RWPE1 (cell line): Measurements from ENCODE around the gene AK4.
"Not testable (repeated sequence)": the region's sequence is repeated elsewhere in the genome, so short reads cannot be mapped to it uniquely, and the experiment has no call there.

Source experiments
- CTCF ChIA-PET: fragments of 350-600 bp; sonication (Branson Sonifier 250); formaldehyde crosslinking; extraction: SDS; loops from one replicate; lab custom pipeline; 2021; lab: Yijun Ruan, JAX
- POLR2A ChIA-PET: fragments of 400-600 bp; formaldehyde crosslinking; extraction: SDS; loops from one replicate; lab custom pipeline; 2020; ENCODE audit warnings: antibody characterized with exemption; ENCODE audit not compliant: low non-redundant PET; lab: Yijun Ruan, JAX
- DNase-seq: peaks from one replicate; pipeline ENCODE4 v3.0.0; 2012; ENCODE audit warnings: low spot score
- H3K27ac ChIP-seq: fragments of 450-650 bp; 2 replicates; pipeline ENCODE4 v1.5.1; 2017
- TF ChIP-seq, protein P1 (sequence below): fragments of 450-650 bp; conservative IDR thresholded peaks from 2 replicates; pipeline ENCODE4 v1.5.1; 2017; ENCODE audit warnings: low read depth, mild to moderate bottlenecking

AK4 gene

GRCh38 chr1:65159801-65160523, 12.0 kb downstream of the AK4 start:
- no peak for DNase-seq
- ChIA-PET POLR2A (no interaction called here), CTCF (interaction anchor here (0.7 kb wide), 1 partner anchor 118 kb away, joined by 6 read pairs; no protein-coding TSS in a partner anchor)
- H3K27ac ChIP-seq, result no peak overlapping the region
- TF ChIP-seq, protein P1, sequence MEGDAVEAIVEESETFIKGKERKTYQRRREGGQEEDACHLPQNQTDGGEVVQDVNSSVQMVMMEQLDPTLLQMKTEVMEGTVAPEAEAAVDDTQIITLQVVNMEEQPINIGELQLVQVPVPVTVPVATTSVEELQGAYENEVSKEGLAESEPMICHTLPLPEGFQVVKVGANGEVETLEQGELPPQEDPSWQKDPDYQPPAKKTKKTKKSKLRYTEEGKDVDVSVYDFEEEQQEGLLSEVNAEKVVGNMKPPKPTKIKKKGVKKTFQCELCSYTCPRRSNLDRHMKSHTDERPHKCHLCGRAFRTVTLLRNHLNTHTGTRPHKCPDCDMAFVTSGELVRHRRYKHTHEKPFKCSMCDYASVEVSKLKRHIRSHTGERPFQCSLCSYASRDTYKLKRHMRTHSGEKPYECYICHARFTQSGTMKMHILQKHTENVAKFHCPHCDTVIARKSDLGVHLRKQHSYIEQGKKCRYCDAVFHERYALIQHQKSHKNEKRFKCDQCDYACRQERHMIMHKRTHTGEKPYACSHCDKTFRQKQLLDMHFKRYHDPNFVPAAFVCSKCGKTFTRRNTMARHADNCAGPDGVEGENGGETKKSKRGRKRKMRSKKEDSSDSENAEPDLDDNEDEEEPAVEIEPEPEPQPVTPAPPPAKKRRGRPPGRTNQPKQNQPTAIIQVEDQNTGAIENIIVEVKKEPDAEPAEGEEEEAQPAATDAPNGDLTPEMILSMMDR, result no peak

- ChIA-PET POLR2A (no interaction called here), CTCF (no interaction called here)
- H3K27ac ChIP-seq, result no peak overlapping the region
- TF ChIP-seq, protein P1, result no peak
- DNase-seq, result no peak
Observed at GRCh38 chr1:65163201-65163805, 15.3 kb downstream of the AK4 start.

GRCh38 chr1:65164101-65164500, 16.1 kb downstream of the AK4 start:
- POLR2A ChIA-PET, H3K27ac ChIP-seq, DNase-seq, CTCF ChIA-PET: not testable (repeated sequence)

- no peak for DNase-seq
- TF ChIP-seq, protein P1, result no peak
- CTCF ChIA-PET, result no interaction called here
- no peak overlapping the region for H3K27ac ChIP-seq
- POLR2A ChIA-PET, result no interaction called here
Observed at GRCh38 chr1:65164633-65165032, 16.6 kb downstream of the AK4 start.

DNA sequence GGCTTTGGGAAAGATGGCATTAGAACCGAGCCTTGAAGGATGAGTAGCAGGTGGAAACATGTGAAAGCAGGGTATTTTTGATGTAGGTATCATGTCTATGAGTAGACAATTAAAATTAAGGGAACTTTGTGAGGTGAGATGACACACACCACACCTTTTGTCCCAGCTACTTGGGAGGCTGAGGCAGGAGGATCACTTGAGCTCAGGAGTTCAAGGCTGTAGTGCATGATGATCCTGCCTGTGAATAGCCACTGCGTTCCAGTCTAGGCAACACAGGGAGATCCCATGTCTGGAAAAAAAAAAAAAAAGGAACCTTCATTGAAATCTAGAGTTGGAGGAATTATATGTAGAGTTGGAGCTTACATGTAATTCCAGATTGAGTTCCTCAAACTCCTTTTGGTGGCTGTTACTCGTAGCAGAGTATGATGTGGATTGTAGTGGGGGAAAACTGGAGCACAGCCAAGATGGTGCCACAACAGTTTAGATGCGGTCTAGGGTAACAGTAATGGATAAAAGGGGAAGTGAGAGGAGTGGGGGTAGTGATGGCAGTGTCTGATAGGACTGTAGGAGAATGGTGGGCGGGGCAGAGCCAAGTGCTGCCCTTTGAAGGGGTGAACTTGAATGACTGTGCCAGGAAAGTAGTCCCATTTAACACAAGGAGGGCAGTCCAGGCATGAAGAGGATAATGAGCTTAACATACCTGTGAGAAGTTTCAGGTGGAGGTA, 17.4 kb downstream of the AK4 start:
- H3K27ac ChIP-seq, result no peak overlapping the region
- ChIA-PET CTCF (interaction anchor here (0.6 kb wide), 2 partner anchors 522 to 1621 kb away, joined by 3 to 6 read pairs; no protein-coding TSS in a partner anchor), POLR2A (no interaction called here)
- no peak for DNase-seq
- TF ChIP-seq, protein P1, result no peak

DNA sequence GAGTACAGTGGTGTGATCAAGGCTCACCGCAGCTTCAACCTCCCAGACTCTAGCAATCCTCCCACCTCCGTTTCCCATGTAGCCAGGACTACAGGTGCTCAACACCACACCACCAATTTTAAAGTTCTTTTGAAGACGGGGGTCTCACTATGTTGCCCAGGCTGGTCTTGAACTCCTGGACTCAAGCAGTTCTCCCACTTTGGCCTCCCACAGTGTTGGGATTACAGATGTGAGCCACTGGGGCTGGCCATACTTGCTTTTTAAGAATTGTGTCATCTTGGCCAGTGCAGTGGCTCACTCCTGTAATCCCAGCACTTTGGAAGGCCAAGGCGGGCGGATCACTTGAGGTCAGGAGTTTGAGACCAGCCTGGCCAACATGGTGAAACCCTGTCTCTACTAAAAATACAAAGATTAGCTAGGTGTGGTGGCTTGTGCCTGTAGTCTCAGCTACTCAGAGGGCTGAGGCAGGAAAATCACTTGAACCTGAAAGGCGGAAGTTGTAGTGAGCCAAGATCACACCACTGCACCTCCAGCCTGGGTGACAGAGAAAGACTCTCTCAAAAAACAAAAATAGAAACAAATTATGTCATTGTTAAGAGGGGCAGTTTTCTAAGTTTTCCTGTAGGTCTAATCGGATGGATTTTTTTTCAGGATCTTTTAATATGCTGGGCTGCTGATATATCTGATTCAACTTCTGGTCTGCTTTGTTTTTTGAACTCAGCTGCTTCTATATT, 18.7 kb downstream of the AK4 start:
- H3K27ac ChIP-seq, result no peak overlapping the region
- no peak for DNase-seq
- POLR2A ChIA-PET, result no interaction called here
- CTCF ChIA-PET, result interaction anchor here (0.5 kb wide), 1 partner anchor 151 kb away, joined by 3 read pairs; no protein-coding TSS in a partner anchor
- TF ChIP-seq, protein P1, result no peak
